Mesothelial cell of epicardium (in vitro differentiated cells): ENCODE measurements around the gene SPATA2L. TPM values are rescaled to one million over a fixed set of nuclear protein-coding genes. Genes with fewer than 3 reads are reported as not detected.

Experiments used
- DNase-seq, 2 experiments: peaks; one replicate each; pipeline ENCODE4 v3.0.0; 2021; ENCODE audit warnings: low spot score in 2 of 2; ENCODE audit not compliant: unreplicated experiment in 2 of 2
- H3K27ac Mint-ChIP-seq: 2 replicates; pipeline ENCODE4 v1.8.0; 2021; ENCODE audit warnings: mixed read lengths
- H3K27me3 Mint-ChIP-seq: 2 replicates; pipeline ENCODE4 v1.8.0; 2021; ENCODE audit warnings: low read depth, mixed read lengths
- H3K36me3 Mint-ChIP-seq: 2 replicates; pipeline ENCODE4 v1.8.0; 2021; ENCODE audit warnings: mixed read lengths
- H3K4me1 Mint-ChIP-seq: 2 replicates; pipeline ENCODE4 v1.8.0; 2021; ENCODE audit warnings: mixed read lengths
- H3K4me3 Mint-ChIP-seq: 2 replicates; pipeline ENCODE4 v1.8.0; 2021; ENCODE audit warnings: mild to moderate bottlenecking, moderate library complexity, mixed read lengths
- H3K9me3 Mint-ChIP-seq: 2 replicates; pipeline ENCODE4 v1.8.0; 2021; ENCODE audit warnings: mixed read lengths
- total RNA-seq: library from RNA; stranded (reverse); gene quantifications from 3 replicates; pipeline ENCODE4 v1.2.1, GENCODE V29; 2021
- TF ChIP-seq, protein P1 (sequence below): fragments of 200-600 bp; sonication (generic); IDR thresholded peaks from one replicate; pipeline ENCODE4 v1.5.0; 2021; ENCODE audit warnings: antibody characterized with exemption; ENCODE audit not compliant: unreplicated experiment

Gene SPATA2L
- total RNA-seq, 1 donor from 2014 or later = 7.5 TPM

DNA sequence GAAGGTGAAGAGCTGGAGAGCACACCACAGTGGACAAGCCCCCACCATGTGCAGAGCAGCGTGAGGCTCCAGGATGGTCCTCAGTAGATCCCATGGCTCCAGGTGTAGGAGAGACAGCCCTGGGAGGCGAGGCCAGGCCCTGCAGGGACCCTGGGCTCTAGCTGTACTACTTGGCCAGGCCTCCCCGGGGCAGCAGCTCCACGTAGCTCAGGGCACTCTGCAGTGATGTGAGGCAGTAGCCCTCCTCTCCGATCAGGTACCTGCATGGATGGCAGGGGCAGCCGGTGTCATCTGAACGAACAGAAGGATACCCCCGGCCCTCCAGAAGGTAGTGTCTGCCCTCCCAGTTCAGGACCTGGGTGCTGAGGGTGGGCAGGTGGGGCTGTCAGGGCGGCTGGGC is 6.2 kb upstream of the SPATA2L start:
- Mint-ChIP-seq H3K4me1 (no peaks in the 10 kb centered on the region), H3K4me3 (no peak overlapping the region), H3K36me3 (no peaks in the 10 kb centered on the region), H3K27ac (no peak overlapping the region), H3K9me3 (no peaks in the 10 kb centered on the region), H3K27me3 (peaks cover 10% of the 10 kb centered on the region)
- no peak for DNase-seq
- TF ChIP-seq, protein P1, sequence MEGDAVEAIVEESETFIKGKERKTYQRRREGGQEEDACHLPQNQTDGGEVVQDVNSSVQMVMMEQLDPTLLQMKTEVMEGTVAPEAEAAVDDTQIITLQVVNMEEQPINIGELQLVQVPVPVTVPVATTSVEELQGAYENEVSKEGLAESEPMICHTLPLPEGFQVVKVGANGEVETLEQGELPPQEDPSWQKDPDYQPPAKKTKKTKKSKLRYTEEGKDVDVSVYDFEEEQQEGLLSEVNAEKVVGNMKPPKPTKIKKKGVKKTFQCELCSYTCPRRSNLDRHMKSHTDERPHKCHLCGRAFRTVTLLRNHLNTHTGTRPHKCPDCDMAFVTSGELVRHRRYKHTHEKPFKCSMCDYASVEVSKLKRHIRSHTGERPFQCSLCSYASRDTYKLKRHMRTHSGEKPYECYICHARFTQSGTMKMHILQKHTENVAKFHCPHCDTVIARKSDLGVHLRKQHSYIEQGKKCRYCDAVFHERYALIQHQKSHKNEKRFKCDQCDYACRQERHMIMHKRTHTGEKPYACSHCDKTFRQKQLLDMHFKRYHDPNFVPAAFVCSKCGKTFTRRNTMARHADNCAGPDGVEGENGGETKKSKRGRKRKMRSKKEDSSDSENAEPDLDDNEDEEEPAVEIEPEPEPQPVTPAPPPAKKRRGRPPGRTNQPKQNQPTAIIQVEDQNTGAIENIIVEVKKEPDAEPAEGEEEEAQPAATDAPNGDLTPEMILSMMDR = no peak

DNA sequence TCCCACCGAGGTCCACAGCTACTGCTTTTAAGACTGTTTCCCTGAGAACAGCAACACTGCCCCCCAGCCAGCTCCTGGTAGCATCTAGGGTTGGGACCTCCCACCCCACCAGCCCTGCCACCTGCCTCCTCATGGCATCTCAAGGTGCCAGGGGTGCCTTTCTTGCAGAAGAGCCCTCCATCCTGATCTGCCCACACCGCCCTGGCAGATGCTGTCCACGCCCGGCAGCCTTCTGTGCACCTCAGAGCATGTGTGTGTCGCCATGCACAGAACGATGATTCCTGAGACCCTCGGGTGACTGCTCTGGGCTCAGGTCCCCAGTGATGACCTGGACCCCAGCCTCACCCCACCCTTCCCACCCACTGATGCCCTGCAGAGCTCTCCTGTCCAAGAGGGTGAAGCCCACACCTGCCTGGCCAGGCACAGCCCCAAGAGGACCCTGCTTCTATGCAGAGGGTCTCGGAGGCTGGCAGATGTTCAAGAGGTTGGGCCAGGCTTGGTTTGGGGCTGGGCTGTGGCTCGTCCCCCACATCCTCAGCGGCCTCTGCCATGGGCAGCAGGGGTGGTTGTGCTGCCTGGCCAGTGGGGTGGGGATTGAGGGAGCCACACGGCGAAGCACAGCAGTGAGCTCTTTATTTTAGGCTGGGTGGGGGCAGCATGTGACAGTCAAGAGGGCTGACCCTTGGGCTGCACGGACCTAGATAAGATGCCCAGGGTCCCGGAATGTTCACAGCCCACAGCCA is 5.2 kb upstream of the SPATA2L start:
- H3K27ac Mint-ChIP-seq = no peak overlapping the region
- no peaks in the 10 kb centered on the region for H3K4me1 Mint-ChIP-seq
- TF ChIP-seq, protein P1 = no peak
- H3K27me3 Mint-ChIP-seq = peaks cover 16% of the 10 kb centered on the region
- no peaks in the 10 kb centered on the region for H3K36me3 Mint-ChIP-seq
- no peak for DNase-seq
- H3K4me3 Mint-ChIP-seq = no peak overlapping the region
- H3K9me3 Mint-ChIP-seq = no peaks in the 10 kb centered on the region

DNA sequence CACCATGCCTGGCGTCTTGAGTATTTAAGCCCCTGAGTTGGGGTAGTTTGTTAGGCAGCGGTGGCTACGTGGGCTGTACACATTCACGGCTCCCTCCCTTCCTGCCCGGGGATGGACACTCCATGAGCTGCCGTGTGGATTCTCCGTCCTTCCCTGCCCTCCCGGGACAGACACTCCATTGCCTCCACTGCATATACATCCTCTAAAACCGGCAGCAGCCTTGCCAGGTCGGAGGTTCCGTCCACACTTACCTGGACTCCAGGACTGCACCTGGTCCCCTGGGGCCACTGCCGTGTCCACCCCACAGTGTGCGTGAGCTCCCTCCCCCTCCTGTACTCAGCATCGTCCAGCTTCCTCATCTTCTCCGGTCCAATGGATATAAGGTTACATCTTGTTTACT is 3.5 kb upstream of the SPATA2L start:
- H3K9me3 Mint-ChIP-seq = no peaks in the 10 kb centered on the region
- H3K36me3 Mint-ChIP-seq = no peaks in the 10 kb centered on the region
- no peak overlapping the region for H3K4me3 Mint-ChIP-seq
- H3K27me3 Mint-ChIP-seq = peaks cover 16% of the 10 kb centered on the region
- H3K4me1 Mint-ChIP-seq = peaks cover under 1% of the 10 kb centered on the region
- no peak for DNase-seq
- TF ChIP-seq, protein P1 = no peak
- no peak overlapping the region for H3K27ac Mint-ChIP-seq

DNA sequence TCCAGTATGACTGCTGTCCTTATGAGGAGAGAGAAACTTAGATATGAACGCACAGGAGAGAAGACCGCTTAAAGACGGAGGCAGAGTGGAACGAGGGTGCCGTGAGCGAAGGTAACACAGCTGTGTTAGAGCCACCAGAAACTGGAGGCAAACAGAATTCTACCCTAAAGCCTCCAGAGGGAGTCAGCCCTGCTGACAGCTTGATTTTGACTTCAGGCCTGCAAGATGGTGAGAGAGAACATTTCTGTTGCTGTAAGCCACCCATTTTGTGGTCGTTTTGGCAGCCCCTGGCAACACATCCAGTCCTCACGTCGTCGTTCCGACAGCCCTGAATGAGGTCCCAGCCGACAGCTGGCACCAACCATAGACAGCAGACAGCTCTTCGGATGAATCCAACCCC is 2.8 kb upstream of the SPATA2L start:
- TF ChIP-seq, protein P1 = no peak
- H3K27me3 Mint-ChIP-seq = peaks cover 16% of the 10 kb centered on the region
- peaks cover 2% of the 10 kb centered on the region for H3K4me1 Mint-ChIP-seq
- no peaks in the 10 kb centered on the region for H3K9me3 Mint-ChIP-seq
- H3K36me3 Mint-ChIP-seq = no peaks in the 10 kb centered on the region
- H3K27ac Mint-ChIP-seq = no peak overlapping the region
- no peak for DNase-seq
- H3K4me3 Mint-ChIP-seq = no peak overlapping the region

DNA sequence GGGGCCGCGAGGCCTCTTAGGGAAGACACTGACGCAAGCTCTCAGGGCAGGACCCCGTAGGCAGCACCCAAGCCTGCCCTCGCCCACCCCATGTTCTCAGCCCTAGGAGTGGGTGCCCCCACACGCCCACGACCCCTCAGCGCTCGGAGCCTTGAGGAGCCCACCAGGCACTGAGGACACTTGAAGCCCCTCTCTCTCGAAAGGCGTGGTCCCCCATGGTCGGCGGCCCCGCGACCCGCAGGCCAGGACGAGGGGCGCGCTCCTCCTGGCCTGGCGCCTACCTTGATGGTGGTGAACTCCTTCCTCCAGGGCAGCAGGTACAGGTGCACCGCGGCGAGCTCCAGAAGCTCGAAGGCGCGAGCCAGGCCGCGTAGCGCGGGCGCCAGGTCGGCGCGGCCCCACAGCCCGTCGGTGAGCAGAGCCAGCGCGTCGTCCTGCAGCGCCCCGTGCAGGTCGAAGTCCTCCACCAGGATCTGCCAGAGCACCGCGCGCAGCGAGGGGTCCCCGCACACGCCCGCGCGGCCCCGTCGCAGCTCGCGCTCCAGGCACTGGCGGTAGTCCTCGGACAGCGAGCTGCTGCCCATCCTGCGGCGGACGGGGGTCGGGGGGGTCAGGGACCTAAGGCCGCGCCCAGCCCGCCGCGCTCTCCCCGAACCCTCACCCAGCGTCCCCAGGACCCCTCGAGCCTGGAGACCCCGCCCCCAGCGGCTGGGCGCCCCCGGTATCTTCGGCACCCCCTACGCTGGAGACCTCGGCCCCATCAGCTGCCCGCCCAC is 668 bp downstream of the SPATA2L start:
- H3K36me3 Mint-ChIP-seq = no peaks in the 10 kb centered on the region
- H3K27me3 Mint-ChIP-seq = peaks cover 15% of the 10 kb centered on the region
- H3K4me1 Mint-ChIP-seq = peaks cover 2% of the 10 kb centered on the region
- no peaks in the 10 kb centered on the region for H3K9me3 Mint-ChIP-seq
- DNase-seq = peak in 1 of 2 experiments; percentile 67
- peak overlapping the region; percentile 70 for H3K4me3 Mint-ChIP-seq
- peak overlapping the region; percentile 53 for H3K27ac Mint-ChIP-seq
- TF ChIP-seq, protein P1 = no peak
